NCI-H2029 (cell line): ENCODE data around the gene MIDN.
A peak's percentile ranks its signal among the peaks of the same experiment; 100 is the strongest.
"Not testable (repeated sequence)": the region's sequence is repeated elsewhere in the genome, so short reads cannot be mapped to it uniquely, and the experiment has no call there.

ENCODE experiments used
- DNase-seq: peaks from one replicate; lab custom pipeline; 2025; lab: John Stamatoyannopoulos, UW

The MIDN gene

DNA sequence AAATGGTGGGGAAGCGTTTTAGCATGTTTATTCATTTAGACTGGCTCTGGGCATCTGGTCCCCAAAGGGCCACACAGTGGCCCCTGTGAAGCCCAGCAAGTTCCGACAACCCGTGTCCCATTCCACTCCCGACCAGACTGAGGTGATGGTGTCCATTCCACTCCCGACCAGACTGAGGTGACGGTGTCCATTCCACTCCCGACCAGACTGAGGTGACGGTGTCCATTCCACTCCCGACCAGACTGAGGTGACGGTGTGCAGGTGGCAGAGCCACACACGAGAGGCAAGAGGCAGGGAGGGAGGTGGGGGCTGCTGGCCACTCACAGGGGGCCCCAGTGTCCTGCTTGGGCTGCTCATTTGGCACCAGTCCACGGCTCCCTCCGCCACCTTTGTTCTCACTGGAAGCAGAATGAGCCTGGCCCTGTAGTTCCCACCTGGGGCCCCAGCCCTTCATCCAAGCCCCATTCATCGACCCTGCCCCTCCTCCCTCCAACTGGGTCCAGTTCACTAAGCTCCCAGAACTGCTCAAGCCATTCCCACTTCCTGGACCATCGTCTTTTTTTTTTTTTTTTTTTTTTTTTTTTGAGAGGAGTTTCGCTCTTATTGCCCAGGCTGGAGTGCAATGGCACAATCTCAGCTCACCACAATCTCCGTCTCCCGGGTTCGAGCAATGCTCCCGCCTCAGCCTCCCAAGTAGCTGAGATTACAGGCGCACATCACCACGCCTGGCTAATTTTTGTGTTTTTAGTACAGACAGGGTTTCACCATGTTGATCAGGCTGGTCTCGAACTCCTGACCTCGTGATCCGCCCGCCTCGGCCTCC is 1.9 kb upstream of the MIDN start:
- DNase-seq, result not testable (repeated sequence)

DNA sequence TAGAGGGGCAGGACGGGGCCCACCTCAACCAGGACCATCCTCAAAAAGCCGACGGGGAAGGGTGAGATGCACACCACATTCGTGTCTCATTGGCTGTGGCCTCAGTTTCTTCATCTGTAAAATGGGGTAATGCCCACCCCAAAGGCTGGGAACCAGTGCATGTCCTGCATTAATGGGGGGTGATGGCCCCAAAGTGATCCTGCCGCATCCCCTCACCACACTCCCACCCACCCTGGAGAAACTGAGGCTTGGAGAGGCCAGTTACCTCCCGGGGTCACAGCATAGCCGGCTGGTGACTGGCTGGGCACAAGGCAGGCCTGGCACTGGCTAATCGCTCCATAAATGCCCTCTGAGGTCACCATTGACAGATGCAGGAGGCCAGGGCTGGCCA is 640 bp upstream of the MIDN start:
- DNase-seq, result no peak

DNA sequence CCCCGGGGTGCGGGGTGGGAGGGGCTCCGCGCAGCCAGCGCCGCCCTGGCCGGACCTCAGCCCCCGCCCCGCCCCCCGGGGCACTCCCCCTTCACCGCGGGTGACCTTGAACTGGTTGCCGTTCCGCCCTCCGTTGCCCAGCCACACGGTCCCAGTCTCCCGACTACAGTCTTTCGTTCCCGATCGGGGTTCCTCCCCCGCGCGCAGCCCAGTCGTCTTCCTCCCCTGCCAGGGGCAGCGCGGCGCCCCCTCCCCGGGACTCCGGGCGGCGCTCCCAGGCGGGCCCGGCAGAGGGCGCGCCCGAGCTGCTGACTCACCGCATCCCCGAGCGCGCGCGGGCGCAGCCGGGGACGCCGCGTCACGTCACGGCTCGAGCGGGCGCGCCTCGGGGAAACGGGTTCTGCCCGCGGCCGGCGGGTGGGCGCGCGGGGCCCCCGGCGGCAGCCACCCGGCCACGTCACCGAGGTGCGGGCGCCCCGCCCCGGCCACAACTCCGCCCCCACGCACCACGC is 459 bp downstream of the MIDN start:
- peak; percentile 71 for DNase-seq

DNA sequence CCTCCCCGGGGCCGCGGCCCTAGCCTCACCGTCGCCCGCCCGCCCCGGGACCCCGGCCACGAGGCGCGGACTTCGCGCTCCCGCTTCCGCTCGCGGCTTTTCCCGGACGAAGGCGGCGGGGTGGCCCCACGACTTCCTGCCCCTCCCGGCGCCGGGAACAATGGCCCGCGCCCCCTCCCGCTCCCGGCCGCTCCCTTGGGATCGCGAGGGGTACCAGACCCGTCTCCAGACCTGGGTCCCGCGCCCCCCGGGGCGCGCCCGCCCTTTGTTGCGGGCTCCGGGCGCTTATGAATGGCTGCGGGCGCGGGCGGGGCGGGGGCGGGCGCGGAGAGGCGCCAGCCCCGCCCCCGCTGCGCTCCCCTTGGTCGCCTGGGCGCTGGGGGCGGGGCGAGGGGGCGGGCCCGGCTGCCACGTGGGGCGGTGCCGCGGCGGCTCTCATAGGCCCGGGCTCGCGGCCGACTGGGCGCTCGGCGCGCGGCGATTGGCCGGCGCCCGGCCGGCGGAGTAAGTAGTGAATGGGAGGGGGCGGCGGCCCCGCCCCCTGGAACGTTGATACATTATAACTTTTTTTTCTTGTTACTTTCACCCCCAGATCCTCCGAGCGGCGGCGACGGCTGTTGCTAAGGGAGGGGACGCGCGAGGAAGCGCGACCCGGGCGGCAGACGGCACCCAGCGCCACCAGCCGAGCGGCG is 1.1 kb downstream of the MIDN start:
- DNase-seq, result peak; percentile 85

DNA sequence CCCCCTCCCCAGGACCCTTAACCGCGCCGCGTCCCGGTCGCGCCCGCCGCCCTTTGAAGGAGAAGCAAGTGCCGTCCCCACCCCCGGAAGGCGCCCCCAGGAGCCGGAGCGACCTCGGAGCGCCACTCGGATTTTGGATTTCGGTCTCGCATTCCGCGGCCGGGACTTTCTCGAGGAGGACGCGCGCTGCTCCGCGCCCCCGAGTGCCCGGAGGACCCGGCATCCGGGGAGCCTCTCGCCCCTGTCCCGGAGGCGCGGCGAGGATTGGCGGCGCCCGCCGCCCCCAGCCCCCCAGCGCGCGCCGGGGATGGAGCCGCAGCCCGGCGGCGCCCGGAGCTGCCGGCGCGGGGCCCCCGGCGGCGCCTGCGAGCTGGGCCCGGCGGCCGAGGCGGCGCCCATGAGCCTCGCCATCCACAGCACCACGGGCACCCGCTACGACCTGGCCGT is 1.6 kb downstream of the MIDN start:
- DNase-seq, result no peak

DNA sequence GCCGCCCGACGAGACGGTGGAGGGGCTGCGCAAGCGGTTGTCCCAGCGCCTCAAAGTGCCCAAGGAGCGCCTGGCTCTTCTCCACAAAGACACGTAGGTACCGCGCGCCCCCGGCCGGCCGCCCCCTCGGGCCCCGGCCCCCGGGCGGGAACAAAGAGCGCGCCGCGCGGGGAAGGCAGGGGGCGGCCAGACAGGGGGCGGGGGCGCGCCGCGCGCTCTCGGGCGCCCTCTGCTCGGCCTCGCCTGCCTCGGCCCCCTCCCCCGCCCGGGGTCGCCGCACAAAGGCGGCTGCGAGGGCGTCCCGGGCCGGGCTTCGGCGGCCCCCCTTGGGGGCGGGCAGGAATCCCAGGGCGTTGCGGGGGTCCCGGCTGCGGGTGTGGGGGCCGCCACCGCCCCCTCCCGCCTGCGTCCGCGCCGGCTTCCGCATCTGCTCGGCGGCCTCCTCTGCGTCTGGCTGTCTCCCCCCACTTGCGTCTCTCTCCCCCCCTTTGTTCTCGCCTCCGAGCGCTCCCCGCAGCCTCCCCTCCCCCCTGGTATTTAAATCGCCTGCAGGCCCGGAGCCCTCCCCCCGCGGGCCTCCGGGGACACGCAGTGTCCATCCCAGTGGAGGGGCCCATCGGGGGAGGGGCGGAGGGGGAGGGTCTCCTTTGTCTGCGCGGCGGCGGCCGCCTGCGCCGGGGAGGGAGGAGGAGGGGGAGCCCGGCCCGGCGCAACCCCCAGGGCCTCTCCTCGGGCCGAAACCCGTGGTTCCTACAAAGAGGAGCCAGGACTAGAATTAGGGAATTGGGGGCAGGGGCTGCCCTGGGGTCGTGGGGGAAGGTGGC is 2.3 kb downstream of the MIDN start:
- DNase-seq, result no peak

DNA sequence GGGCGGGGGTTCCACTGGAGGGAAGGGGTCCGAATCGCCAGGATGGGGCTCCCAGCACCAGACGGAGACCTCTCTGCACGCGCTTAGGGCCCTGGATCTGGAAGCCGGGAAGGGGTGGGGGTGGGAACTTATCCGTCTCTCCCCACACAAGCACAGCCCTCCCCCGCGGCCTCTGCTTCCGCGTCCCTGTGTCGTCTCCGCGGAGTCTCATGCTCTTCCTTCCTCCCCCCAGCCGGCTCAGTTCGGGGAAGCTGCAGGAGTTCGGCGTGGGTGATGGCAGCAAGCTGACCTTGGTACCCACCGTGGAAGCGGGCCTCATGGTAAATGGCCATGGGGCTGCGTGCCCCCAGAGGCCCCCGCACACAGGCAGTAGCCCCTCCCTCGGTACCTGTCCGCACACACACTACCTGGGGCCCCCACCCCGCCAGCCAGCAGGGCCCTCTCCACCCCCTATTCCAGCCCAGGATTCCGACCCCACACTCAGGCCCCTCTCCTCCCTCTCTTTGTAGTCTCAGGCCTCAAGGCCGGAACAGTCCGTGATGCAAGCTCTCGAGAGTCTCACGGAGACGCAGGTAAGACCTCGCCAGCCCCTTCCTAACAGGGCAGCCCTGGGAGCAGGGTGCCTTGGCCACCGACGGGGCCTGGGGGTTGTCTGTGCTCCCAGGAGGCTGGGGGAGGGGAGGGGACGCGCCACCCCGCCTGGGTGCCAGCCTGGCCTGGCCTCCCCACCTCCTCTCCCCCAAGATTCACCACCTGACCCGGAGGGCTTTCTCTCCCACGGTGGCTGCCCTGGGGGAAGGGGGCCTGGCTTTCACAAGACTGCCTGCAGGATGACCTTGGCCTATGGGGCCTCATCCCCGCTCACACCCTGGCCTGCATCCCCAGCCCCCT is 3.2 kb downstream of the MIDN start:
- DNase-seq, result peak; percentile 49

DNA sequence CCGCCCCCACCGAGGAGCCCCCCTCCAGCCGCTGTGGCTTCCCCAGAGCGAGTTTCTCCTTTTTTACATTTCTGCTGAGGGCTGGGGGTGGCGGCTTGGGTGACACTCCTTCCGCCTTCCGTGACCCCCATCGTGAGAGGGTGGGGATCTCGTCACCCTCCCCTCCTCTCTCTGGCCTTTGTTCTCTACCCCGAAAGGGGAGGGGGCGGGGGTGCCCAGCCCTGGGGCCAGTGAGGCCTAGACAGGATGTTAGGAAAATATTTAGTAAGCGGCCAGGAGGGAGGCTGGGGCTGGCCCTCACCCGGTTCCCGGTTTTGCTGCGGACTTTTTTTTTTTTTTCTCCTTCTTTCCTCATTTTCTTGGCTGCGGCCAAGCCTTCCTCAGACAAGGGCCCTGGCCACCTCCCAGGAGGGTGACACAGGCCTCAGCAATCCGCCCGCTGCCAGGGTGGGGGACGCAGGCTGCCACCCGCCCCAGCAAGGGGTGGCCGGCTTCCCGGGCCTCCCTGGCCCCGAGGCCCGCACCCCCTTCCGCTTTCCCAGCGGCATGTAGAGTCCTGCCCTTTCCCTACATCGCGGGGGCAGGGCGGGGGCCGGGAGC is 3.9 kb downstream of the MIDN start:
- no peak for DNase-seq

DNA sequence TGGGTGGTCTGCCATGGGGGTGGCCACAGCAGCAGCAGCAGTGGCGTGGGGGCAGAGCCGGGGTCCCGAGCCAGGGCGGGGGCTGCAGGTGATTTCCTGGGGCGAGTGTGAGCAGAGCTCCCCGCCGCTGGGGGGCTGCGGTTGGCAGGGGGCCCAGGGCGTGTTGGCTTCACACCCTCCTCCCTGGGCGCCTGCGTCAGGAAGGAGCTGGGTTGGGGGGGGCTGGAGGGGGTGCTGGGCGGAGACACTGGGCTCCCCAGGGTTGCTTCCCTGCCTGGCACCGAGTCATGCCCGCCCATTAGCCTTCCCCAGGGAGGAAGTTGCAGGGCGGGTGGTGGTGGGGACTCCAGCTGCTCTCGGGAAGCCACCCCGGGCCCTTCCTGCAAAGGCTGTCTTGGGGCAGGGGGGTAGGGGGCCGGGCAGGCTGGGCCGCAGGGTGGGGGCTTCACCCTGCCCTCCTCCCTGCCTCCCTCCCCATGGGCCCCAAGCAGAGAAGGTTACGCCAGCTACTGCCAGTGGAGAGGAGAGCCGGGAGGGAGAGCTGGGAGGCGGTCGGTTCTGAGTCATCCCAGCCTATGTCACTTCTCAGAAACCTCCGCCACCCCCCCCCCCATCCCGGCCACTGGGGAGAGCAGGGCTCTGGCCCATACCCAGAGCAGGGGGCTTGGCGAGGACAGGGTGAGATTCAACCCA is 4.6 kb downstream of the MIDN start:
- no peak for DNase-seq

DNA sequence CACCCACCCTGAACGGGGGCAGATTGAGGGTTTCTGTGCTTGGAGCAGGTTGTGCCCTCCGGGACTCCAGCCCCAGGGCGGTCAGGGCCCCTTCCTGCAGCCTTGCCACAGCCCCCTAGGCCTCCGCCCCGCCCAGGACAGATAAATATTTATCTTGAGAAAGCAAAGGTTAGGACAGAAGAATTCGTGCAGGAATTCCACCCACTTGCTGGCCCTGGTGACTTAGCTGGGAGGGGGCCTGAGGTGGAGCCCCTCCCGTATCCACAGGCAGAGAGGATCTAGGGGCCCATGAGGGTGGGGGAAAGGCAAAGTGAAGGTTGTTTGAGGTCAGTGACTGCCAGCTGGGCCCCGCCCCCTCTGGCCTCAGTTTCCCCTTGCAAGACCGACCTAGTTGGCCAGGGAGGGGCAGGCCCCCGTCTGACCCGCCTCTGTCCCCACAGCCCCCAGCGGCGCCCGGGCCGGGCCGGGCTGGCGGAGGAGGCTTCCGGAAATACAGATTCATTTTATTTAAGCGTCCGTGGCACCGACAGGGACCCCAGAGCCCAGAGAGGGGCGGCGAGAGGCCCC is 5.2 kb downstream of the MIDN start:
- no peak for DNase-seq

DNA sequence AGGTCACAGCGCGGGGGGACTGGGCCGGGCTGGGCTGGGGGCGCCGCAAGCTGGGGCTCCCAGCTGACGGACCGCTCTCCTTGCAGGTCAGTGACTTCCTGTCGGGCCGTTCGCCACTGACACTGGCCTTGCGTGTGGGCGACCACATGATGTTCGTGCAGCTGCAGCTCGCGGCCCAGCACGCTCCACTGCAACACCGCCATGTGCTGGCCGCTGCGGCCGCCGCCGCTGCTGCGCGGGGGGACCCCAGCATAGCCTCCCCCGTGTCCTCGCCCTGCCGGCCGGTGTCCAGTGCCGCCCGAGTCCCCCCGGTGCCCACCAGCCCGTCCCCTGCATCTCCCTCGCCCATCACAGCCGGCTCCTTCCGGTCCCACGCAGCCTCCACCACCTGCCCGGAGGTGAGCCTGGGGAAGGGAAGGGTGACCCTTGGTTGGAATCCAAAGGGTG is 5.7 kb downstream of the MIDN start:
- DNase-seq, result no peak

DNA sequence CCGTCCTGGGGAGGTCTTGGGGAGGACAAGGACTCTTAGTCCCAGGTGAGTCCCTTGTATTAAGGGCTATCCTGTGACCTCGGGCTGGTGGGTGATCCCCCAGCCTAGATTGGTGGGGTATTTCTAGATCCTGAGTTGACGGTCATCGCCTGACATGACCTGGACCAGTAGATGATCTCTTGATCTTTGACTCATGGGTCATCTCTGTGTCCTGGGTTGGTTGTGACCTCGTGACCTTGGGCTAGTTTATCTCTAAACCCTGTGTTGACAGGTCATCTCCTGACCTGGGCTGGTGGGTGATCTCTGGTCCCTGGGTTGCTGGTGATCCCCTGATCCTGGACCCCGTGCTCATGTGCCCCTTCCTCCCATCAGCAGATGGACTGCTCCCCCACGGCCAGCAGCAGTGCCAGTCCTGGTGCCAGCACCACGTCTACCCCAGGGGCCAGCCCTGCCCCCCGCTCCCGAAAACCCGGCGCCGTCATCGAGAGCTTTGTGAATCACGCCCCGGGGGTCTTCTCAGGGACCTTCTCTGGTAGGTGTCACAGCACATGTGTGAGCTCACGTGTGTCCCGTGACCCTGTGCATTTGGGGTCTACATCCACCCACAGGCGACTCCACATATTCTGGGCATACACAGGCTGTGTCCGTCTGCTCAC is 6.3 kb downstream of the MIDN start:
- no peak for DNase-seq

DNA sequence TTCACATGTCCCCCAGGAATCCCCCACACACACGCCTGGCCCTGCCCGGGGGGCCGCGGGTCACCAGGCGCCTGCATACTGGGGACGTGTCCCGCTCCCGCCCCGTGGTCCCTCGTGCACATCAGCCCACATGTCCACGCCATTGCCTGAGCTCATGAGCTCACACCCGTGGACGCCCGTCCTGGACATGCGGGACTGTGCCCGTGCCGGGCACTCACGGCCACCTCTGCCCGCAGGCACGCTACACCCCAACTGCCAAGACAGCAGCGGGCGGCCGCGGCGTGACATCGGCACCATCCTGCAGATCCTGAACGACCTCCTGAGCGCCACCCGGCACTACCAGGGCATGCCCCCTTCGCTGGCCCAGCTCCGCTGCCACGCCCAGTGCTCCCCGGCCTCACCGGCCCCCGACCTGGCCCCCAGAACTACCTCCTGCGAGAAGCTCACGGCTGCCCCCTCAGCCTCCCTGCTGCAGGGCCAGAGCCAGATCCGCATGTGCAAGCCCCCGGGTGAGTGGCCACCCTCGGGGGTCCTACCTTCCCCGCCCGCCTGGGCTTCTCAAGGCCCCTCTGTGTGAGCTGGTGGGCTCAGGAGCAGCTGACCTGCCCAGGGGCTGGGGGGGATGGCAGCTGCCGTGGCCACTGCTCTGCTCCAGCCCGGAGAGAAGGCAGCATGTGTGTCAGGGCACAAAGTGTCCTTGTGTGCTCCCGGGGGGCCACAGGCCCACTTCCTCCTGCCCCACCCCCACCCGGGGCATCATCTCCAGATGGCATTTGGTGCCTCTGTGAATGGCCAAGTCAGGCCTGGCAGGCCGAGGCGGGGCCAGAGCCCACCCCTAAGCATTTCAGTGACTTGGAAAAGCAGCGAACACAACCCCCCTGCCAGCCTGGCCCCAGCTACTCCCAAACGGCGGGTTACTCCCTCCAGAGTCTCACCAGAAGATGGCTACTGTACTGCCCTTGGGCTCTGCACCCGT is 7.1 kb downstream of the MIDN start:
- no peak for DNase-seq

DNA sequence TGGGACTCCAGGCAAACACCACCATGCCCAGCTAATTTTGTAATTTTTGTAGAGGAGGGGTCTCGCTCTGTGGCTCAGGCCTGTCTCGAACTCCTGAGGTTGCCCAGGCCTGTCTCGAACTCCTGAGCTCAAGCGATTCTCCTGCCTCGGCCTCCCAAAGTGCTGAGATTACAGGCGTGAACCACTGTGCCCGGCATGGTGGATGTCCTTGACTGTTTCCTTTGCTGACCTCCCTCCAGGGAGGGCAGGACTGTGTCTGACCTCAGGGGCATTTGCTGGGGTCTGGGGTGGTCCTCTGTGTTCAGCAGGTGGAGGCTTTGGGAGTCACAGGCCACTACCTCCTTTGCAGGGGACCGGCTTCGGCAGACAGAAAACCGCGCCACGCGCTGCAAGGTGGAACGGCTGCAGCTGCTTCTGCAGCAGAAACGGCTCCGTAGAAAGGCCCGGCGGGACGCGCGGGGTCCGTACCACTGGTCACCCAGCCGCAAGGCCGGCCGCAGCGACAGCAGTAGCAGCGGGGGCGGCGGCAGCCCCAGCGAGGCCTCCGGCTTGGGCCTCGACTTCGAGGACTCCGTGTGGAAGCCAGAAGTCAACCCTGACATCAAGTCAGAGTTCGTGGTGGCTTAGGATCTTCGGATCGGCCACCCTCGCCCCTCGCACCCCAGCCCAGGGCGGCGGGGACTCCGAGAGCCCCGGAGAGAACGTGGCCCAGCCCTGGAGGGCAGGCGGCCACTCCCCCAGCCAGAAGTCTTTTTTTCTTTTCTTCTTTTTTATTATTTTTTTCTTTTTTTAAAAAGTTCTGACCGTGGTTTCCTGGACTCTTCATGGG is 8.5 kb downstream of the MIDN start:
- no peak for DNase-seq

DNA sequence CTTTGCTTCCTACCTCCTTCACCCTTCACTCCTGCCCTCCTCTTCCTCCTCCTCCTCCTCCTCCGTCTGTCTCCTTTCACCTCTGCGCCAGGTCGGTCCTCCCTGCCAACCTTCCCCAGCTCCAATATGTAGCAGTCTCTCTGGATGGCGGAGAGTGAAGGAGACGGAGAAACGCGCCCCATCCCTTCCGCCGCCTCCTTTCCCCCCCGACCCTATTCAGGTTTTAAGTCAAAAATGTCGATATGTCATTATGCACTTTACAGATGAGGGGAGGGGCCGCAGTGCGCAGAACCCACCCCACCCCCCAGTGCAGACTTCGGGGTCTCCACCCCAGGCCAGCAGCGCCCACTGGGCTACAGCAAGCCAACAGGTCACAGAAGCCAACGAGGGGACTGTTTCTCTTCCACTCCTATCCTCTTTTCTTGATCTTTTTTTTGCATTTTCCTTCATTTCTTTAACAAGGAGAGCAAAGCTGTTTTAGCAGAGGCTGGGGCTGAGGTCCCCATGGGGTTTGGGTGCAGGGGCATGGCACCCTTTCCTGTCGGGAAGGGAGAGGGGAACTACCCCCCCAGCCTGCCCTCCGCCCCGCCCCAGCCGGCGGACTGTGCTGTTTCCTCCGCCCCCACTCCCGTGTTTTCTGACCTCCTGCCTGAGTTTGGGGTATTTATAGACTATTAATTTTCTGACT is 9.2 kb downstream of the MIDN start:
- no peak for DNase-seq

DNA sequence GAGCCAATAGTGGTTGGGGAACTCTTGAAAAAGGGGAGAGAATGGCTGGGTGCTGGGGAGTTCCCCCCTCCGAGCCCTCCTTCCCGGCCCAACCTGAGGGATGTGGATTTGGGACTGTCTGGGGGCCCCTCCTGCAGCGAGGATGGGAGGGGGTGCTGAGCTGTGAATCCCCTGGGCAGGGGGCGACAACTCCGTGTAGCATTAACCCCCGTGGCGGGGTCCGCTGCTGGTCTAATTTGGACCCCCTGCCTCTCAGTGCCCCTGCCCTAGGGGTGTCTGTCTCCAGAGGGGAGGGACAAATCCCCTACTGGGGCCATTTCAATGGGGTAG is 9.7 kb downstream of the MIDN start:
- no peak for DNase-seq

DNA sequence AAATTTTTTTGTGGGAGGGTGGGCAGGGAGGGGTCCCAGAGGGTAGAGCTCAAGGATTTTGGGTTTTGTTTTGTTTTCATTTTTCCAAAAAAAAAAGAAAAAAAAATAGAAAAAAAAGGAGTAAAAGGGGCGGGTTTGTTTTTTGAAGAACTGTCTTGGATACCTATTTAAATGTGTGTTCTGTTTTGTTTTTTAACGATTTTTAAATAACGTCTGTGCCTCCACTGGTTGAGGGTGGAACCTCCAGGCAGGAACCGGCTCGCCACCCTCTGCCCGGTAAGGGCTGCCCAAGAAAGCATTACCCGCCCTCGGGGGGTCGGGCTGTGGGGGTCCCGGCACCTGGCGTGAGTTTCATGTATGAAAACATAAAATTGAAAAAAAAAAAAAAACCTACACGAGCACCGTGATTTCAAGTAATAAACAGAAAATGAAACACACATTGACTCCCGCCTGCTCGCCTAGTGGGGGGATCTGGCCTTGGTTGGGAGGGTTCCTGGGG is 10.4 kb downstream of the MIDN start:
- no peak for DNase-seq
